GM12892 (cell line): ENCODE measurements around the gene ITIH1.
A peak's percentile ranks its signal among the peaks of the same experiment; 100 is the strongest.

Experiments
- DNase-seq: peaks from one replicate; pipeline ENCODE4 v3.0.0; 2011; ENCODE audit not compliant: insufficient read length
- FAIRE-seq: peaks from 2 replicates; lab custom pipeline; 2011; peaks lifted over from hg19 to GRCh38; lab: Jason Lieb, UNC
- POLR2A ChIP-seq: IDR thresholded peaks from 2 replicates; pipeline ENCODE4 v1.6.1; 2011; ENCODE audit warnings: low read depth, low read length, control low read depth
- POLR2AphosphoS5 ChIP-seq: IDR thresholded peaks from 2 replicates; pipeline ENCODE4 v1.6.1; 2011; ENCODE audit warnings: low read depth, low read length, control low read depth
- TAF1 ChIP-seq: IDR thresholded peaks from 2 replicates; pipeline ENCODE4 v1.6.1; 2011; ENCODE audit warnings: low read depth, mild to moderate bottlenecking, control low read depth, low read length, borderline replicate concordance

Gene ITIH1

DNA sequence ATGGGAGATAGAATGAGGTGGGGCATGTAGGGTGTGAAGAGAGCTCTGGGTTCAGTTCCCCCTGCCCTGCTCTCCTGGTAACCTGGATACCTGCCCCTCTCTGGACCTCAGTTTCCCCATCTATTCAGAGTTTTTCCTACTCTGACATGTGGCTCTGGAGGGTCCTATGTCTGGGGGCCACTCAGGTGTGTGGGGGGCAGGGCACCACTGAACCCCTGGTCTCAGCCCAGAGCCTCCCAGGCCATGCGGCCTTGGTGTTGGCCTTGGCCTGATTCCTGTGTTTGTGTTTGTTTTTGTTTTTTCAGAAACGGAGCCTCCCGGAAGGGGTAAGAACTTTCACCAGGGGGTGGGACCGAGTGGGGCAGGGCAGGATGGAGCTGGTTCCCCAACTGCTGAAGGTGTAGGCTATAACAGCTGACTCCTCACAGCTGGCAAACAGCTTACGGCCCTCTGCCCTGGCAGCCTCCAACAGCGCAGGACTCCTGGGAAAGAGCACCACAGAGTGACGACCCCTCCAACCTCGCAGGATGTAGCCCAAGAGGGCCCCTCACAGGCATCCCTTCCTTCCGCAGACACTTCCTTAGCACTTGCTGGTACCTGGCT lies 18.0 kb downstream of the ITIH1 start:
- DNase-seq (no peak), FAIRE-seq (no peak)
- TF ChIP-seq POLR2AphosphoS5, result no peak
- no peak for TF ChIP-seq POLR2A

- FAIRE-seq (no peak), DNase-seq (no peak)
- TF ChIP-seq POLR2AphosphoS5 (no peak), POLR2A (no peak), TAF1 (no peak)
These were observed 19.0 kb downstream of the ITIH1 start for GRCh38 chr3:52796411-52796810.

- no peak for FAIRE-seq
- no peak for TF ChIP-seq POLR2AphosphoS5
- TF ChIP-seq POLR2A, result no peak
- TF ChIP-seq TAF1, result no peak
- no peak for DNase-seq
These were observed 21.1 kb downstream of the ITIH1 start for GRCh38 chr3:52798376-52798977.

GRCh38 chr3:52798978-52799476 lies 21.6 kb downstream of the ITIH1 start:
- peak; percentile 66 for DNase-seq
- TF ChIP-seq TAF1 (no peak), POLR2A (no peak), POLR2AphosphoS5 (no peak)
- FAIRE-seq, result peak; percentile 63

- no peak for DNase-seq
- TF ChIP-seq POLR2AphosphoS5 (no peak), TAF1 (no peak)
- FAIRE-seq, result no peak
These were observed 22.7 kb downstream of the ITIH1 start for GRCh38 chr3:52800079-52800478.

DNA sequence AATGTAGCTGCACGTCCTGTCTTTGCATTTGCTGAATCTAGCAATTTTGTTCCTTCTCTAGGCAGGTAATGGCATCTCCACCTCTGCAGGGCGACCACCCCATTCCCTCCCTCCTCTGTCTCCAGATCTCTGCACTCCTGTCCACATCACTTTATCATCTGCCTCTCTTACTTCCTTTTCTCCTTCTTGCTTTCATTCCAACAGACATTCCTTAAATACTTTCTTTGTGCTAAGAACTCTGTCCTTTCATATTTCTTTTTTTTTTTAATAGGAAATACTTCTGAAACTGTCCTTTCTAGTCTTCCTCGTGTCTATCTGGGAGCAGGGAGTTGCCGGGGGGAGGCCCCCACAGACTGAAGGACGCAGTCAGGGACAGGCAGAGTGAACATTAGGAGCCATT lies 24.4 kb downstream of the ITIH1 start:
- DNase-seq (no peak), FAIRE-seq (no peak)
- no peak for TF ChIP-seq TAF1

DNA sequence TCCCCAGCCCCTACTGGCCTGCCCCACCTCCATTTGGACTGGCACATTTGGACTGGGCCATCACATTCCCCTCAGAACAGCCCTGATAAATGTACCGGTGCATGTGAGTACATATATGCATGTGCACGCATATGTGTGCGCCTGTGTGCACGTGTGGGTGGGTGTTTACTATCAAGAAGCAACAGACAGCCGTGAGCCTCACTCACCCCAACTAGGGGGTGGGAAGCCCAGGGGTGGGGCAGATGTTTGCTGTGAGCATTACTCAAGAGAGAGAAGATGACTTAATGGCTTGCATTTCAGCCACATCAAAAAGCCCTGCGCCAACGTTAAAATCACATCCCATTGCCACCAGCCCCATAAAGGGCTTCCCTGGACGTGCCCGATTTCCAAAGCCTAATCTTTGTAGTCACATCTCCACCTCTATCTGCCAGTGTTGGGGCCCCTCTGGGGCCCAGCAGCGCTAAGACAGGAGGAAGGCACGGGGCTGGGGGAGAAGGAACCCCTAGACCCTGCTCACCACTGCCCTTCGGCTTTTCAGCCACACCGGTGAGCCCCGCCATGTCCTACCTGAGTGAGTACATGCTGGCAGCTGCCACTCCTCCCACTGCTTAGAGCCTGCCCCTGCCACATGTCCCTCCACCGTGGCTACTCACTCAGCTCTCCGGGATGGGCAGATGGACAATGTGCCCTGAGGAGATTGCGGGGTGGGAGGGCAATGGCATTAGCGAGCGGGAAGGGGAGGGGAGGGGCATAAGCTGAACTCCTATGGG lies 28.1 kb downstream of the ITIH1 start:
- DNase-seq, result no peak
- FAIRE-seq, result no peak
- no peak for TF ChIP-seq POLR2A
- no peak for TF ChIP-seq TAF1
- TF ChIP-seq POLR2AphosphoS5, result no peak

DNA sequence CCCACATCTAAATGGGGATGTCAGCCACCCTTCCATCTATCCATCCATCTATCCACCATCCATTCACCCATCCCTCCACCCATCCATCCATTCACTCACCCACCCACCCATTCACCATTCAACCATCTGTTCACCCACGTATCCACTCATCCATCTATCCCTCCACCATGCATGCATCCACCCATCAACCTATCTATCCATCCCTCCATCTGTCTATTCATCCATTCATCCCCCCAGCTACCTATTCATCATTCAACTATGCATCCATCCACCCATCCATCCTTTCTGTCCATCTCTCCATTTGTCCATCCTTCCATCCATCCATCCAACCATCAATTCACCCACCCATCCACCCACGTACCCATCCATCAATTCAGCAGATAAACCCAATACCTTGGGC lies 31.8 kb downstream of the ITIH1 start:
- no peak for DNase-seq
- TF ChIP-seq TAF1 (no peak), POLR2A (no peak), POLR2AphosphoS5 (no peak)
- no peak for FAIRE-seq

- FAIRE-seq (no peak), DNase-seq (no peak)
- TF ChIP-seq POLR2A (no peak), TAF1 (no peak), POLR2AphosphoS5 (no peak)
These were observed 32.4 kb downstream of the ITIH1 start for GRCh38 chr3:52809662-52810377.

GRCh38 chr3:52810923-52811322 lies 33.5 kb downstream of the ITIH1 start:
- FAIRE-seq, result no peak

GRCh38 chr3:52811452-52812011 lies 34.1 kb downstream of the ITIH1 start:
- no peak for DNase-seq
- no peak for TF ChIP-seq POLR2A
- no peak for TF ChIP-seq POLR2AphosphoS5
- TF ChIP-seq TAF1, result no peak
- FAIRE-seq, result no peak

More at GRCh38 chr3:52810923-52811322, 33.5 kb downstream of the ITIH1 start:
- TF ChIP-seq POLR2AphosphoS5, result no peak
- TF ChIP-seq TAF1, result no peak
- TF ChIP-seq POLR2A, result no peak
- DNase-seq, result no peak

DNA sequence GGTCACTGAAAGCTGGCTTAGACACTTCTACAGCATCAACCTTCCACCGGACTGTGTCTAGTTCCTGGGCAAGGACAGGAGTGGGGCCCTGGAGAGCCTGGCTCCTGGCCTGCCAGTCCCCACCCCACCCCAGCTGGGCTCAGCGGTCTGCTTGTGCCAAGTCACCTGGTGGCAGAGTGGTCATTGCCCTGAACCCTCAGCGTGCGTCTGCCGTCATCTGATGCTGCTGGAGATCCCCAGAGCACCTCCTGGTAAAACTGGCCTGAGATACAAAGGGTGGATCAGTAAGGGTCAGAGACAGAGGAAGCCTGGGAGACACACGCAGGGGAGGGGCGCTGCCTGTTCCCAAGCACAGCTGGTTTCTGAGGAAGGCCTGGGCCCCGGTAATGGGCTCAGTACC lies 36.4 kb downstream of the ITIH1 start:
- no peak for FAIRE-seq
- DNase-seq, result no peak
- TF ChIP-seq TAF1 (no peak), POLR2A (no peak), POLR2AphosphoS5 (no peak)
